HepG2 (cell line): ENCODE data around the gene ANKRD42. TPM values are rescaled to one million over a fixed set of nuclear protein-coding genes. Genes with fewer than 3 reads are reported as not detected.

Experiments used
- BCL6 ChIP-seq: IDR thresholded peaks from 2 replicates; pipeline ENCODE4 v1.6.1; 2016; ENCODE audit warnings: missing genetic modification reagents, missing compliant biosample characterization
- CSRNP1 ChIP-seq: sonication (generic); formaldehyde crosslinking; IDR thresholded peaks from 2 replicates; pipeline ENCODE4 v1.8.1; 2023; ENCODE audit warnings: mild to moderate bottlenecking, missing genetic modification reagents
- FOXK1 ChIP-seq: sonication (generic); formaldehyde crosslinking; IDR thresholded peaks from 2 replicates; pipeline ENCODE4 v1.4.0; 2020; ENCODE audit warnings: low read depth, missing genetic modification reagents, borderline replicate concordance
- HIC2 ChIP-seq: sonication (generic); formaldehyde crosslinking; IDR thresholded peaks from 2 replicates; pipeline ENCODE4 v1.9.0; 2022; ENCODE audit warnings: low read depth, missing genetic modification reagents
- LCORL ChIP-seq, 2 experiments: fragments of 450-650 bp in 1 of 2; sonication (generic) in 1 of 2; formaldehyde crosslinking in 1 of 2; IDR thresholded peaks; 2 replicates each; pipeline versions ENCODE4 v1.5.0 to v1.6.1; 2017 to 2020; ENCODE audit warnings: antibody characterized with exemption in 1 of 2, missing genetic modification reagents in 1 of 2
- NFIB ChIP-seq: sonication (generic); formaldehyde crosslinking; IDR thresholded peaks from 2 replicates; pipeline ENCODE4 v1.9.0; 2021; ENCODE audit warnings: missing genetic modification reagents, mild to moderate bottlenecking, borderline replicate concordance
- PAF1 ChIP-seq: IDR thresholded peaks from 2 replicates; pipeline ENCODE4 v1.6.1; 2016; ENCODE audit warnings: missing genetic modification reagents, missing compliant biosample characterization
- PAXIP1 ChIP-seq: sonication (generic); formaldehyde crosslinking; conservative IDR thresholded peaks from 2 replicates; pipeline ENCODE4 v1.4.0; 2020; ENCODE audit warnings: mild to moderate bottlenecking, missing genetic modification reagents, moderate library complexity
- POGZ ChIP-seq: sonication (generic); formaldehyde crosslinking; IDR thresholded peaks from 2 replicates; pipeline ENCODE4 v1.4.0; 2020; ENCODE audit warnings: mild to moderate bottlenecking, missing genetic modification reagents
- RAD21 ChIP-seq: fragments of 450-650 bp; formaldehyde crosslinking; IDR thresholded peaks from 2 replicates; pipeline ENCODE4 v1.5.0; 2020; ENCODE audit warnings: mild to moderate bottlenecking
- TEAD3 ChIP-seq: optimal IDR thresholded peaks from 2 replicates; pipeline ENCODE3; 2016; ENCODE audit warnings: borderline replicate concordance
- TFDP2 ChIP-seq: sonication (generic); formaldehyde crosslinking; IDR thresholded peaks from 2 replicates; pipeline ENCODE4 v1.4.0; 2020; ENCODE audit warnings: missing genetic modification reagents
- ZNF18 ChIP-seq: sonication (generic); formaldehyde crosslinking; IDR thresholded peaks from 2 replicates; pipeline ENCODE4 v1.8.0; 2022; ENCODE audit warnings: mild to moderate bottlenecking, missing genetic modification reagents; ENCODE audit not compliant: insufficient replicate concordance
- ZNF317 ChIP-seq: sonication (generic); formaldehyde crosslinking; IDR thresholded peaks from 2 replicates; pipeline ENCODE4 v1.5.0; 2020; ENCODE audit warnings: mild to moderate bottlenecking, missing genetic modification reagents
- ZNF574 ChIP-seq: sonication (generic); formaldehyde crosslinking; IDR thresholded peaks from 2 replicates; pipeline ENCODE4 v1.4.0; 2020; ENCODE audit warnings: missing genetic modification reagents
- ZNF670 ChIP-seq: sonication (generic); formaldehyde crosslinking; IDR thresholded peaks from 2 replicates; pipeline ENCODE4 v1.8.0; 2022; ENCODE audit warnings: mild to moderate bottlenecking, missing genetic modification reagents, borderline replicate concordance
- polyA plus RNA-seq, 8 experiments: library from polyadenylated mRNA; depleted of rRNA in 3 of 8; stranded (reverse) in 7 of 8; unstranded in 1 of 8; fragments of >200 nt; fragmentation: Illumina TruSeq in 4 of 8; extraction: Trizol in 4 of 8; gene quantifications; 2 replicates each; pipeline versions ENCODE4 v1.2.1 to v1.2.3, GENCODE V29; 2011 to 2016; ENCODE audit warnings: low read depth in 4 of 8, missing spikeins in 1 of 8, mixed read lengths in 1 of 8; ENCODE audit not compliant: insufficient read depth in 1 of 8
- total RNA-seq, 5 experiments: library from RNA; depleted of rRNA; stranded (reverse); fragments of >200 nt; fragmentation: Illumina TruSeq; extraction: Trizol; gene quantifications; 2 replicates each; pipeline ENCODE4 v1.2.3, GENCODE V29; 2016; ENCODE audit warnings: low read depth in 1 of 5

ANKRD42 gene
- total and polyA plus RNA-seq, 2 of the 13 experiments (the other 11 are each of a cell fraction or from before 2014, with no cell fraction given), result 2.2 to 3.7 TPM

GRCh38 chr11:83252941-83253340 is 59.4 kb downstream of the ANKRD42 start (continued):
- TF ChIP-seq PAXIP1 (CRISPR knock-in tag) (peak; percentile 96), HIC2 (CRISPR knock-in tag) (no peak), NFIB (CRISPR knock-in tag) (no peak), ZNF574 (CRISPR knock-in tag) (peak; percentile 36; the same call in 1 of the 2 replicates), RAD21 (CRISPR knock-in tag) (no peak), CSRNP1 (CRISPR knock-in tag) (no peak), PAF1 (CRISPR knock-in tag) (no peak), LCORL (IDR thresholded peaks at IDR 0.05) (no peak), LCORL (CRISPR knock-in tag; IDR thresholded peaks at IDR 0.05) (peak; percentile 59), TFDP2 (CRISPR knock-in tag) (no peak), POGZ (peak; percentile 87), TEAD3 (CRISPR knock-in tag) (peak; percentile 31), BCL6 (CRISPR knock-in tag) (peak; percentile 75), FOXK1 (CRISPR knock-in tag) (peak; percentile 72), ZNF18 (CRISPR knock-in tag) (no peak), ZNF670 (no peak), ZNF317 (peak; percentile 93)
